RWPE1 (cell line): ENCODE measurements around the gene CTSE.

Source experiments
- CTCF ChIA-PET: fragments of 350-600 bp; sonication (Branson Sonifier 250); formaldehyde crosslinking; extraction: SDS; loops from one replicate; lab custom pipeline; 2021; lab: Yijun Ruan, JAX
- POLR2A ChIA-PET: fragments of 400-600 bp; formaldehyde crosslinking; extraction: SDS; loops from one replicate; lab custom pipeline; 2020; ENCODE audit warnings: antibody characterized with exemption; ENCODE audit not compliant: low non-redundant PET; lab: Yijun Ruan, JAX
- DNase-seq: peaks from one replicate; pipeline ENCODE4 v3.0.0; 2012; ENCODE audit warnings: low spot score
- H3K27ac ChIP-seq: fragments of 450-650 bp; 2 replicates; pipeline ENCODE4 v1.5.1; 2017
- CTCF ChIP-seq: fragments of 450-650 bp; conservative IDR thresholded peaks from 2 replicates; pipeline ENCODE4 v1.5.1; 2017; ENCODE audit warnings: low read depth, mild to moderate bottlenecking

The CTSE gene

GRCh38 chr1:205992218-205992882, 31.3 kb downstream of the CTSE start:
- no peak overlapping the region for H3K27ac ChIP-seq
- DNase-seq = no peak
- ChIA-PET CTCF (interaction anchor here (1.0 to 2.2 kb wide), 2 partner anchors 15 to 108 kb away, joined by 6 to 11 read pairs; no protein-coding TSS in a partner anchor), POLR2A (no interaction called here)
- no peak for TF ChIP-seq CTCF

- no peak for DNase-seq
- ChIA-PET CTCF (interaction anchor here (0.7 to 2.2 kb wide), 3 partner anchors 14 to 89 kb away, joined by 3 to 11 read pairs (median 3); no protein-coding TSS in a partner anchor), POLR2A (no interaction called here)
- no peak for TF ChIP-seq CTCF
- no peak overlapping the region for H3K27ac ChIP-seq
These were observed 32.5 kb downstream of the CTSE start for GRCh38 chr1:205991237-205991636.

GRCh38 chr1:205990226-205990625, 33.5 kb downstream of the CTSE start:
- DNase-seq = no peak
- ChIA-PET POLR2A (no interaction called here), CTCF (interaction anchor here (1.1 to 1.4 kb wide), 2 partner anchors 13 to 116 kb away, joined by 4 to 6 read pairs; no protein-coding TSS in a partner anchor)
- no peak overlapping the region for H3K27ac ChIP-seq
- TF ChIP-seq CTCF = no peak

GRCh38 chr1:205989786-205990185, 33.9 kb downstream of the CTSE start:
- H3K27ac ChIP-seq = peak overlapping the region; percentile 25
- ChIA-PET POLR2A (no interaction called here), CTCF (interaction anchor here (0.7 to 1.4 kb wide), 3 partner anchors 12 to 117 kb away, joined by 4 to 6 read pairs (median 4); no protein-coding TSS in a partner anchor)
- DNase-seq = no peak
- no peak for TF ChIP-seq CTCF

- no peak for DNase-seq
- CTCF ChIA-PET = interaction anchor here (3.2 kb wide), 1 partner anchor 11 kb away, joined by 22 read pairs; no protein-coding TSS in a partner anchor
These were observed 35.1 kb downstream of the CTSE start for GRCh38 chr1:205988585-205988995.

GRCh38 chr1:205986861-205987260, 36.8 kb downstream of the CTSE start:
- H3K27ac ChIP-seq = peak overlapping the region; percentile 95; the same call in 1 of the 2 replicates
- POLR2A ChIA-PET = interaction anchor here (1.3 kb wide), 2 partner anchors 12 to 14 kb away, joined by 5 to 6 read pairs; no protein-coding TSS in a partner anchor
- no peak for DNase-seq
- TF ChIP-seq CTCF = no peak
- CTCF ChIA-PET = interaction anchor here (3.2 to 12.2 kb wide), 3 partner anchors 9 to 120 kb away, joined by 22 to 406 read pairs (median 30); no protein-coding TSS in a partner anchor

More at GRCh38 chr1:205988585-205988995, 35.1 kb downstream of the CTSE start:
- TF ChIP-seq CTCF = no peak
- peak overlapping the region; percentile 25 for H3K27ac ChIP-seq
- POLR2A ChIA-PET = no interaction called here
